Measurements from ENCODE around the gene DYRK2. TPM values are rescaled to one million over a fixed set of nuclear protein-coding genes. Genes with fewer than 3 reads are reported as not detected.
A peak's percentile ranks its signal among the peaks of the same experiment; 100 is the strongest.

Gene DYRK2
- total RNA-seq, 1 donor from 2014 or later: 50.7 TPM

DNA sequence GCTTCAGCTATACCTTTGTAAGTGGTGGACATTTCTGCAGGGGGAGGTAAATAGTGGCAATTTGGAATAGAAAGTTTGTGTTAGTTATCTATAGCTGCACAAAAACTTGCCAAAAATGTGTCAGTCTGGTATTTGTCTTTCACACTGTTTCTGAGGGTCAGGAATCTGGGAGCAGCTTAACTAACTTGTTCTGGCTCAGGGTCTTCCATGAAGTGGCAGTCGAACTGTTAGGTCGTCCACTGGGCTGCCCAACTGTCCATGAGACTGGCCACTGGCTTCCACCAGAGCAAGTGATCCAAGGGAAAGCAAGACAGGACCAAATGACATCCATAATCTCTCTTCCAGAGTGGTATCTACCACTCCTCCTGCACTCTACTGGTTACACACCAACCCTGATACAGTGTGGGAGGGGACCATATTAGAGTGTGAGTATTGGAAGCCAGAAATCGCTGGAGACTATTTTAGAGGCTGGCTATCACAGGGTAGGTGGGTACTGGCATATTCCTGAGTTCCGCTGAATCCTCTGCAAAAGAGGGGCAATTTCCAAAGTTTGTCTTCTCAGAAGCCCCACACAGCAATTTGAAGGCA lies 60.9 kb downstream of the DYRK2 start:
- FAIRE-seq (no peak), DNase-seq (ENCODE audit: low read depth) (no peak)
- no peaks in the 10 kb centered on the region for H4K20me1 ChIP-seq (ENCODE audit: insufficient read depth, low read length)
- H3K27ac ChIP-seq (ENCODE audit: low read depth, low read length): no peak overlapping the region
- no peaks in the 10 kb centered on the region for H3K36me3 ChIP-seq (ENCODE audit: insufficient read depth, low read length)
- H3K9me3 ChIP-seq (ENCODE audit: insufficient read depth, low read depth, low read length): no peaks in the 10 kb centered on the region
- H3K27me3 ChIP-seq (ENCODE audit: insufficient read depth, low read length): no peaks in the 10 kb centered on the region
- no peak overlapping the region for H3K4me2 ChIP-seq (ENCODE audit: low read length)
- peaks cover 25% of the 10 kb centered on the region for H3K4me1 ChIP-seq (ENCODE audit: insufficient read depth, low read length)
- no peak overlapping the region for H3K4me3 ChIP-seq (ENCODE audit: insufficient read depth, low read depth, low read length)
- no peak for TF ChIP-seq EZH2 (IDR thresholded peaks at IDR 0.05; ENCODE audit: insufficient read depth, low read length)
- TF ChIP-seq, protein P1, sequence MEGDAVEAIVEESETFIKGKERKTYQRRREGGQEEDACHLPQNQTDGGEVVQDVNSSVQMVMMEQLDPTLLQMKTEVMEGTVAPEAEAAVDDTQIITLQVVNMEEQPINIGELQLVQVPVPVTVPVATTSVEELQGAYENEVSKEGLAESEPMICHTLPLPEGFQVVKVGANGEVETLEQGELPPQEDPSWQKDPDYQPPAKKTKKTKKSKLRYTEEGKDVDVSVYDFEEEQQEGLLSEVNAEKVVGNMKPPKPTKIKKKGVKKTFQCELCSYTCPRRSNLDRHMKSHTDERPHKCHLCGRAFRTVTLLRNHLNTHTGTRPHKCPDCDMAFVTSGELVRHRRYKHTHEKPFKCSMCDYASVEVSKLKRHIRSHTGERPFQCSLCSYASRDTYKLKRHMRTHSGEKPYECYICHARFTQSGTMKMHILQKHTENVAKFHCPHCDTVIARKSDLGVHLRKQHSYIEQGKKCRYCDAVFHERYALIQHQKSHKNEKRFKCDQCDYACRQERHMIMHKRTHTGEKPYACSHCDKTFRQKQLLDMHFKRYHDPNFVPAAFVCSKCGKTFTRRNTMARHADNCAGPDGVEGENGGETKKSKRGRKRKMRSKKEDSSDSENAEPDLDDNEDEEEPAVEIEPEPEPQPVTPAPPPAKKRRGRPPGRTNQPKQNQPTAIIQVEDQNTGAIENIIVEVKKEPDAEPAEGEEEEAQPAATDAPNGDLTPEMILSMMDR (IDR thresholded peaks at IDR 0.05; ENCODE audit: insufficient read depth, low read depth, low read length): no peak
- Mint-ChIP-seq H3K27ac (ENCODE audit: unreplicated experiment) (no peak overlapping the region), H3K36me3 (ENCODE audit: low read depth, unreplicated experiment) (no peaks in the 10 kb centered on the region), H3K27me3 (ENCODE audit: low read depth, unreplicated experiment) (no peaks in the 10 kb centered on the region), H3K4me3 (ENCODE audit: unreplicated experiment) (no peak overlapping the region), H3K9me3 (ENCODE audit: unreplicated experiment) (no peaks in the 10 kb centered on the region), H3K4me1 (ENCODE audit: low read depth, unreplicated experiment) (peaks cover 21% of the 10 kb centered on the region)
- H3K9ac ChIP-seq (ENCODE audit: low read length): no peak overlapping the region
- H2AFZ ChIP-seq (ENCODE audit: low read depth, low read length): no peak overlapping the region
- H3K79me2 ChIP-seq (ENCODE audit: insufficient read depth, low read length): no peaks in the 10 kb centered on the region

DNA sequence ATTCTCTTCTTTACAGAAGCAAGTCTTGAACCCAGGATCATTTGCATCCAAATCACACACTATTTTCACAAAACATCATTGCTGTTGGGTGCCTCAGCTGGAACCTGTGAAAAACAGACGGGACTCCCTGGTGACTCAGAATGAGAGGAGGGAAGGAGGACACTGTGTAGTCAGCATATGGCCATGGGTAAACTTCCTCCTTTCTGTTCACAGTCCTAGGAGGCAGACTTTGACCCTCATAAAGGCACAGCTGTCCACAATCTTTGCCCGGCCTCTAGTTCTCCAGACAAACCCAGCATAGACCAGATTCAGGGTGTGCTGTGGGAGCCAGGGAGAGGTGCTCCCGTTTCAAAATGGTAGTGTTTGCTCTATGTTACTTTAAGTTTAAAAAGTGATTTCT lies 62.0 kb downstream of the DYRK2 start:
- Mint-ChIP-seq H3K4me1 (ENCODE audit: low read depth, unreplicated experiment) (peaks cover 18% of the 10 kb centered on the region), H3K4me3 (ENCODE audit: unreplicated experiment) (no peak overlapping the region), H3K9me3 (ENCODE audit: unreplicated experiment) (no peaks in the 10 kb centered on the region), H3K27me3 (ENCODE audit: low read depth, unreplicated experiment) (no peaks in the 10 kb centered on the region), H3K36me3 (ENCODE audit: low read depth, unreplicated experiment) (no peaks in the 10 kb centered on the region), H3K27ac (ENCODE audit: unreplicated experiment) (no peak overlapping the region)
- peak; percentile 62 for FAIRE-seq
- H3K27ac ChIP-seq (ENCODE audit: low read depth, low read length): no peak overlapping the region
- H2AFZ ChIP-seq (ENCODE audit: low read depth, low read length): no peak overlapping the region
- no peaks in the 10 kb centered on the region for H3K9me3 ChIP-seq (ENCODE audit: insufficient read depth, low read depth, low read length)
- H3K79me2 ChIP-seq (ENCODE audit: insufficient read depth, low read length): no peaks in the 10 kb centered on the region
- peak overlapping the region; percentile 7 for H3K4me2 ChIP-seq (ENCODE audit: low read length)
- no peak overlapping the region for H3K4me3 ChIP-seq (ENCODE audit: insufficient read depth, low read depth, low read length)
- no peaks in the 10 kb centered on the region for H3K36me3 ChIP-seq (ENCODE audit: insufficient read depth, low read length)
- peak; percentile 22 for DNase-seq (ENCODE audit: low read depth)
- no peak overlapping the region for H3K9ac ChIP-seq (ENCODE audit: low read length)
- TF ChIP-seq EZH2 (IDR thresholded peaks at IDR 0.05; ENCODE audit: insufficient read depth, low read length): no peak
- TF ChIP-seq, protein P1 (IDR thresholded peaks at IDR 0.05; ENCODE audit: insufficient read depth, low read depth, low read length): no peak
- H3K27me3 ChIP-seq (ENCODE audit: insufficient read depth, low read length): no peaks in the 10 kb centered on the region
- H4K20me1 ChIP-seq (ENCODE audit: insufficient read depth, low read length): no peaks in the 10 kb centered on the region
- H3K4me1 ChIP-seq (ENCODE audit: insufficient read depth, low read length): peaks cover 21% of the 10 kb centered on the region

DNA sequence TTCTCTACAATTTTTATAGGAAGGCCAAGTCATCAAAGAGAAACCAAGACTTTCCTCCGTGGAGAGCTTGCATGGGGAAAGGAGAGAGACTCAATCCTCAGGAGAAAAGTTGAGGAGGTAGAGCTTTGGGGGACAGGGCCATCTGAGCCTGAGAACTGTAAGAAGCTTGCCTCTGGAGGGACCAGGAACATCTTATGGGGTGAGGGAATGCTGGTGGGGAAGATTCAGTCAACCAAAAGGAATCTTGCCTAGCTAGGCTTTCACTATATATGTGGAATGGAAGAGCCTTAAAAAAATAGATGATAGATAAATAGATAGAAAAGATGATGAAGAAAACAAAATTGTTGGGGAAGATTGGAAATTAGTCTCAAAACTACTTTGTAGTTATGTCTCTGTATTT lies 63.5 kb downstream of the DYRK2 start:
- Histone ChIP-seq H3K27ac (ENCODE audit: low read depth, low read length) (no peak overlapping the region), H3K79me2 (ENCODE audit: insufficient read depth, low read length) (no peaks in the 10 kb centered on the region), H3K9me3 (ENCODE audit: insufficient read depth, low read depth, low read length) (no peaks in the 10 kb centered on the region)

More for the DNA sequence above, 63.5 kb downstream of the DYRK2 start:
- peaks cover 14% of the 10 kb centered on the region for H3K4me1 Mint-ChIP-seq (ENCODE audit: low read depth, unreplicated experiment)
- no peaks in the 10 kb centered on the region for H3K36me3 Mint-ChIP-seq (ENCODE audit: low read depth, unreplicated experiment)
- no peaks in the 10 kb centered on the region for H3K9me3 Mint-ChIP-seq (ENCODE audit: unreplicated experiment)
- no peak overlapping the region for H3K27ac Mint-ChIP-seq (ENCODE audit: unreplicated experiment)
- Histone ChIP-seq H3K27me3 (ENCODE audit: insufficient read depth, low read length) (no peaks in the 10 kb centered on the region), H3K4me3 (ENCODE audit: insufficient read depth, low read depth, low read length) (no peak overlapping the region), H3K4me2 (ENCODE audit: low read length) (no peak overlapping the region), H3K36me3 (ENCODE audit: insufficient read depth, low read length) (no peaks in the 10 kb centered on the region), H3K9ac (ENCODE audit: low read length) (no peak overlapping the region), H3K4me1 (ENCODE audit: insufficient read depth, low read length) (peaks cover 20% of the 10 kb centered on the region), H4K20me1 (ENCODE audit: insufficient read depth, low read length) (no peaks in the 10 kb centered on the region), H2AFZ (ENCODE audit: low read depth, low read length) (no peak overlapping the region)
- no peak for TF ChIP-seq EZH2 (IDR thresholded peaks at IDR 0.05; ENCODE audit: insufficient read depth, low read length)
- TF ChIP-seq, protein P1 (IDR thresholded peaks at IDR 0.05; ENCODE audit: insufficient read depth, low read depth, low read length): no peak
- H3K27me3 Mint-ChIP-seq (ENCODE audit: low read depth, unreplicated experiment): no peaks in the 10 kb centered on the region
- FAIRE-seq (no peak), DNase-seq (ENCODE audit: low read depth) (no peak)
- no peak overlapping the region for H3K4me3 Mint-ChIP-seq (ENCODE audit: unreplicated experiment)
